ENCODE data around the gene PPP1R13L.

DNA sequence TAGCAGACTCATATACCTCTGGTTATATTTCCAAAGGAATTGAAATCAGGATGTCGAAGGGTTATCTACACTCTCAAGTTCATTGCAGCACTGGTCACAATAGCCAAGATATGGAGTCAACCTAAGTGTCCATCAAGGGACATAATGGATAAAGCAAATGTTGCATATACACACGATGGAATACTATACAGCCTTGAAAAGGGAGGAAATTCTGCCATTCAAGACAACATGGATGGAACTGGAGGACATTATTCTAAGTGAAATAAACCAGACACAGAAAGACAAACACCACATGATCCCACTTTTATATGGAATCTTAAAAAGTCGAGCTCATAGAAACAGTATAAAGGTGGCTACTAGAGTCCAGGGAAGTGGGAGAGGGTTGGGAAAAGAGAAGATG, 32.5 kb upstream of the PPP1R13L start:
- no peak for TF ChIP-seq POLR2A (IDR thresholded peaks at IDR 0.05)
- TF ChIP-seq, protein P1, sequence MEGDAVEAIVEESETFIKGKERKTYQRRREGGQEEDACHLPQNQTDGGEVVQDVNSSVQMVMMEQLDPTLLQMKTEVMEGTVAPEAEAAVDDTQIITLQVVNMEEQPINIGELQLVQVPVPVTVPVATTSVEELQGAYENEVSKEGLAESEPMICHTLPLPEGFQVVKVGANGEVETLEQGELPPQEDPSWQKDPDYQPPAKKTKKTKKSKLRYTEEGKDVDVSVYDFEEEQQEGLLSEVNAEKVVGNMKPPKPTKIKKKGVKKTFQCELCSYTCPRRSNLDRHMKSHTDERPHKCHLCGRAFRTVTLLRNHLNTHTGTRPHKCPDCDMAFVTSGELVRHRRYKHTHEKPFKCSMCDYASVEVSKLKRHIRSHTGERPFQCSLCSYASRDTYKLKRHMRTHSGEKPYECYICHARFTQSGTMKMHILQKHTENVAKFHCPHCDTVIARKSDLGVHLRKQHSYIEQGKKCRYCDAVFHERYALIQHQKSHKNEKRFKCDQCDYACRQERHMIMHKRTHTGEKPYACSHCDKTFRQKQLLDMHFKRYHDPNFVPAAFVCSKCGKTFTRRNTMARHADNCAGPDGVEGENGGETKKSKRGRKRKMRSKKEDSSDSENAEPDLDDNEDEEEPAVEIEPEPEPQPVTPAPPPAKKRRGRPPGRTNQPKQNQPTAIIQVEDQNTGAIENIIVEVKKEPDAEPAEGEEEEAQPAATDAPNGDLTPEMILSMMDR (IDR thresholded peaks at IDR 0.05 in 8 of 11, conservative IDR thresholded peaks at IDR 0.05 in 3 of 11), result no peak

Measured in spleen (tissue), 7 donors.